GM13977 (cell line): ENCODE results near the gene BDKRB1.

Source experiments
- DNase-seq: peaks from one replicate; pipeline ENCODE4 v3.0.0; 2012; ENCODE audit warnings: low spot score
- in situ Hi-C: fragments of 300-500 bp; cut with MboI; formaldehyde crosslinking; loops from one replicate; pipeline ENCODE4 v1.12.0; 2022; ENCODE audit warnings: low sequenced_read_pairs, low pct_unique_long_range_greater_than_20kb, mixed read lengths, inconsistent platforms; ENCODE audit not compliant: unreplicated experiment
- TF ChIP-seq, protein P1 (sequence below): IDR thresholded peaks from 2 replicates; pipeline ENCODE4 v1.5.1; 2012; ENCODE audit warnings: mild to moderate bottlenecking, control low read depth; ENCODE audit not compliant: insufficient read depth; ENCODE audit errors: extremely low read depth, missing control alignments

BDKRB1 gene

GRCh38 chr14:96221841-96222240 lies 34.2 kb upstream of the BDKRB1 start:
- TF ChIP-seq, protein P1, sequence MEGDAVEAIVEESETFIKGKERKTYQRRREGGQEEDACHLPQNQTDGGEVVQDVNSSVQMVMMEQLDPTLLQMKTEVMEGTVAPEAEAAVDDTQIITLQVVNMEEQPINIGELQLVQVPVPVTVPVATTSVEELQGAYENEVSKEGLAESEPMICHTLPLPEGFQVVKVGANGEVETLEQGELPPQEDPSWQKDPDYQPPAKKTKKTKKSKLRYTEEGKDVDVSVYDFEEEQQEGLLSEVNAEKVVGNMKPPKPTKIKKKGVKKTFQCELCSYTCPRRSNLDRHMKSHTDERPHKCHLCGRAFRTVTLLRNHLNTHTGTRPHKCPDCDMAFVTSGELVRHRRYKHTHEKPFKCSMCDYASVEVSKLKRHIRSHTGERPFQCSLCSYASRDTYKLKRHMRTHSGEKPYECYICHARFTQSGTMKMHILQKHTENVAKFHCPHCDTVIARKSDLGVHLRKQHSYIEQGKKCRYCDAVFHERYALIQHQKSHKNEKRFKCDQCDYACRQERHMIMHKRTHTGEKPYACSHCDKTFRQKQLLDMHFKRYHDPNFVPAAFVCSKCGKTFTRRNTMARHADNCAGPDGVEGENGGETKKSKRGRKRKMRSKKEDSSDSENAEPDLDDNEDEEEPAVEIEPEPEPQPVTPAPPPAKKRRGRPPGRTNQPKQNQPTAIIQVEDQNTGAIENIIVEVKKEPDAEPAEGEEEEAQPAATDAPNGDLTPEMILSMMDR: no peak
- in situ Hi-C loops: no loop called here
- DNase-seq: no peak

DNA sequence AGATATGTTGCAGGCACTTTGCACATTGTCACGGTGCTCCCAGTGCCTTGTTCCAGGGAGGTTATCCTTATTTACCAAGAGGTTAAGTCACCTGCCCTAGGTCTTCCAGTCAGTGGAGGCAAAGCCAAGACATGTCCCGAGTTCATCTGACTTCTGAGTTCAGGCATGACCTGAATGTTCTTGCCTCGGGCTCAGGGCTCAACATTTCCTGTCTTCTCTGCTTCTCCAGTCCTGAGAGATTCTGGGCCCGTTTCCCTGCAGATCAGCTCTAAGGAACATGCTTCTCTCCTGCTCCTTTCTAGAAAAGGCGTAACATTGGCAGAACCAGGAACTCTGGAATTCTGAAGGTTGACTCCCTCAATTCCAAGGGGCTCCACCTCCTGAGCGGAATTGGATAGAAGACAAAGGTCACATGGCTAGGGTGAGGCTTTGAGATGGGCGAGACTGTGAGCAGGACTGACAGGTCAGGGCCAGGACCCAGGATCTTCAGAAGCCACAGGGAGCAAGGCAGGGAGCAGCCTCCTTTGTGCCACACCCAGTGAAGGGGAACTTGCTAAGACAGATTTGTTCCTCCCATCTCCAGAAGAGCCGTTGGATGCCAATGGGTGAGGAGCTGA lies 31.4 kb upstream of the BDKRB1 start:
- in situ Hi-C loops: no loop called here
- no peak for DNase-seq
- TF ChIP-seq, protein P1: no peak

DNA sequence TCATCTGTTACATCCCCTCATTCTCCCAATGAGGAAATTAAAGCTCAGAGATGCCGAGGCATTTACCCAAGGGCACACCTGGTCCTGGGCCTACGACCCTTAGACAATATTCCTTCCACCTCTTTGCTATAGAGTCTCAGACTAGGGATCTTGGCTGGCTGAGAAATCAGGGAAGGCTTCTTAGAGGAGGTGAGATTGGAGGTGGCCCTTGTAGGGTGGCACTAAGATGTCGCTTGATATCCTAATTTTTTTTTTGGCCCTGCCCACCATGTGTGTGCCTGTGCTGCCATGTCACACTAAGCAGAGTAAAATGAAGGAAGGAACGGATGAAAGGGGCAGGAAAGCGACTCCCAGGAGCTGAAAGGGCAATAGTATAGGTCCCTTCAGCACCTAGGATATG lies 30.8 kb upstream of the BDKRB1 start:
- in situ Hi-C loops: no loop called here
- DNase-seq: no peak
- TF ChIP-seq, protein P1: no peak

DNA sequence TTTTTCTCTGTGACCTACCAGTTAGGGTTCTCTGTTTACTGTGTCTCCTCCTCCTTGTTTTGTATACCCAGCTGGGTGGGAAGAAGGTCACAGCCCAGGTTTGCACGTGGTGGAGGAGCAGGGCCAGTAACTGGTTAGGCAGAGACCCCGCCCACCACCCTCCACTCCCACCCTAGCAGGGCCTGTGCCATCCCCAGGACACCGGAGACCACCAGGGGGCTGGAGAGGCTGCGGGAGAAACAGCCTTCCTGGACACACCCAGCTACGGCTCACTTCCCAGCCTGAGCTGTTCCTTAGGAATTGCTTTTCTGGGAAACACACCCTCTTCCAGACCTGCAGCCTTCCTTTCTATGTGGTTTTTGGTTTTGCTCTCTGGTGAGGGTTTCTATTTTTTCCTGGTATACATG lies 30.3 kb upstream of the BDKRB1 start:
- in situ Hi-C loops: no loop called here
- no peak for DNase-seq
- TF ChIP-seq, protein P1: no peak

- in situ Hi-C loops: no loop called here
- TF ChIP-seq, protein P1: no peak
Measured at GRCh38 chr14:96227428-96227827, 28.6 kb upstream of the BDKRB1 start.

GRCh38 chr14:96229315-96229714 lies 26.7 kb upstream of the BDKRB1 start:
- in situ Hi-C loops: no loop called here
- no peak for DNase-seq
- TF ChIP-seq, protein P1: no peak

More at GRCh38 chr14:96227428-96227827, 28.6 kb upstream of the BDKRB1 start:
- DNase-seq: no peak
